H1 (cell line): ENCODE measurements around the gene BCAS3. TPM values are rescaled to one million over a fixed set of nuclear protein-coding genes. Genes with fewer than 3 reads are reported as not detected.

Experiments used
- CTCF ChIA-PET: fragments of 300-600 bp; sonication (Branson Sonifier 250); formaldehyde crosslinking; loops from one replicate; lab custom pipeline; 2021; ENCODE audit not compliant: partially characterized antibody; lab: Charles Lee
- POLR2A ChIA-PET: fragments of 300-600 bp; sonication (Branson Sonifier 250); formaldehyde crosslinking; loops from one replicate; lab custom pipeline; 2021; ENCODE audit warnings: inconsistent platforms; ENCODE audit not compliant: partially characterized antibody; lab: Charles Lee
- DNase-seq, 2 experiments: peaks; one replicate each; pipeline versions ENCODE4 v3.0.0 to v3.0.0-alpha.2; 2010 to 2022; ENCODE audit warnings: low spot score in 2 of 2, low read depth in 1 of 2, mixed read lengths in 1 of 2
- FAIRE-seq: peaks from 2 replicates; lab custom pipeline; 2011; peaks lifted over from hg19 to GRCh38; lab: Jason Lieb, UNC
- H2AFZ ChIP-seq: 2 replicates; pipeline ENCODE4 v1.8.1; 2012; ENCODE audit warnings: low read length, inconsistent platforms
- H2AK5ac ChIP-seq: 2 replicates; pipeline ENCODE4 v1.6.1; 2013; ENCODE audit warnings: low read depth, low read length
- H2BK120ac ChIP-seq: replicated peaks from 2 replicates; pipeline ENCODE3; 2013; ENCODE audit warnings: low read depth, low read length, inconsistent platforms
- H2BK12ac ChIP-seq: 2 replicates; pipeline ENCODE4 v1.6.1; 2013; ENCODE audit warnings: low read depth, low read length
- H2BK15ac ChIP-seq: 2 replicates; pipeline ENCODE4 v1.6.1; 2013; ENCODE audit warnings: low read length
- H2BK20ac ChIP-seq: 2 replicates; pipeline ENCODE4 v1.6.1; 2013; ENCODE audit warnings: low read length
- H2BK5ac ChIP-seq: 2 replicates; pipeline ENCODE4 v1.6.1; 2013; ENCODE audit warnings: low read depth, low read length
- H3K14ac ChIP-seq: 2 replicates; pipeline ENCODE4 v1.6.1; 2013; ENCODE audit warnings: inconsistent platforms; ENCODE audit not compliant: insufficient read length
- H3K18ac ChIP-seq: 2 replicates; pipeline ENCODE4 v1.6.1; 2013; ENCODE audit warnings: low read length; ENCODE audit errors: extremely low read depth
- H3K23ac ChIP-seq: 2 replicates; pipeline ENCODE4 v1.6.1; 2013; ENCODE audit warnings: inconsistent platforms; ENCODE audit not compliant: insufficient read length
- H3K23me2 ChIP-seq: 2 replicates; pipeline ENCODE4 v1.6.1; 2013; ENCODE audit warnings: low read depth, low read length
- H3K27ac ChIP-seq: 2 replicates; pipeline ENCODE4 v1.6.1; 2011; ENCODE audit warnings: low read depth, low read length, inconsistent platforms
- H3K27me3 ChIP-seq, 4 experiments: replicated peaks in 1 of 4; 1 replicate in 1 of 4; 2 replicates in 3 of 4; pipeline versions ENCODE4 v1.6.1 to v1.8.1; 2011 to 2013; ENCODE audit warnings: low read length in 3 of 4, mild to moderate bottlenecking in 3 of 4, inconsistent platforms in 2 of 4, mixed read lengths in 2 of 4, moderate library complexity in 1 of 4; ENCODE audit not compliant: control insufficient read depth in 3 of 4, insufficient read depth in 3 of 4; ENCODE audit errors: extremely low read depth in 1 of 4
- H3K36me3 ChIP-seq, 4 experiments: 2 replicates each; pipeline versions ENCODE4 v1.6.1 to v1.8.1; 2011 to 2013; ENCODE audit warnings: mild to moderate bottlenecking in 4 of 4, low read length in 3 of 4, moderate library complexity in 2 of 4, control low read depth in 1 of 4, inconsistent platforms in 1 of 4; ENCODE audit not compliant: insufficient read depth in 4 of 4, control insufficient read depth in 2 of 4
- H3K4ac ChIP-seq: replicated peaks from 2 replicates; pipeline ENCODE3; 2013; ENCODE audit warnings: low read length, low read depth, mixed read lengths, inconsistent platforms; ENCODE audit not compliant: insufficient read length
- H3K4me1 ChIP-seq, 4 experiments: replicated peaks in 1 of 4; 1 replicate in 1 of 4; 2 replicates in 3 of 4; pipeline versions ENCODE4 v1.6.1 to v1.8.1; 2011 to 2013; ENCODE audit warnings: low read length in 3 of 4, inconsistent platforms in 2 of 4, mixed read lengths in 1 of 4; ENCODE audit not compliant: insufficient read depth in 4 of 4, control insufficient read depth in 3 of 4
- H3K4me2 ChIP-seq, 2 experiments: 2 replicates each; pipeline versions ENCODE4 v1.6.1 to v1.8.1; 2011 to 2013; ENCODE audit warnings: low read depth in 2 of 2, low read length in 2 of 2, control low read depth in 1 of 2, inconsistent platforms in 1 of 2, mild to moderate bottlenecking in 1 of 2; ENCODE audit not compliant: insufficient read depth in 1 of 2
- H3K4me3 ChIP-seq, 4 experiments: fragments of 200-600, 300-600 bp in 1 of 4; sonication (generic), shearing (Covaris generic), sonication (Bioruptor Twin) in 1 of 4; 2 replicates each; pipeline versions ENCODE4 v1.5.1 to v1.8.1; 2011 to 2016; ENCODE audit warnings: low read length in 4 of 4, low read depth in 3 of 4, control low read depth in 2 of 4, inconsistent platforms in 2 of 4, mild to moderate bottlenecking in 2 of 4, mixed read lengths in 1 of 4, moderate library complexity in 1 of 4; ENCODE audit not compliant: insufficient read depth in 2 of 4; ENCODE audit errors: extremely low read depth in 1 of 4
- H3K56ac ChIP-seq: replicated peaks from 2 replicates; pipeline ENCODE3; 2013; ENCODE audit warnings: low read depth, mild to moderate bottlenecking, mixed read lengths, low read length, inconsistent platforms; ENCODE audit not compliant: insufficient read length
- H3K79me1 ChIP-seq: 2 replicates; pipeline ENCODE4 v1.6.1; 2013; ENCODE audit warnings: low read depth, low read length, control low read depth
- H3K79me2 ChIP-seq, 2 experiments: 2 replicates each; pipeline versions ENCODE4 v1.6.1 to v1.8.1; 2012 to 2013; ENCODE audit warnings: low read length in 2 of 2, mild to moderate bottlenecking in 2 of 2, inconsistent platforms in 1 of 2; ENCODE audit not compliant: insufficient read depth in 2 of 2, control insufficient read depth in 1 of 2
- H3K9ac ChIP-seq, 4 experiments: replicated peaks in 1 of 4; 1 replicate in 1 of 4; 2 replicates in 3 of 4; pipeline versions ENCODE4 v1.6.1 to v1.8.1; 2011 to 2013; ENCODE audit warnings: low read depth in 3 of 4, low read length in 3 of 4, control low read depth in 2 of 4, mild to moderate bottlenecking in 2 of 4, moderate library complexity in 2 of 4, inconsistent platforms in 1 of 4; ENCODE audit errors: extremely low read depth in 1 of 4
- H3K9me3 ChIP-seq, 2 experiments: 2 replicates each; pipeline versions ENCODE4 v1.6.1 to v1.8.1; 2012 to 2013; ENCODE audit warnings: mild to moderate bottlenecking in 2 of 2, moderate library complexity in 2 of 2, control low read depth in 1 of 2, inconsistent platforms in 1 of 2, low read depth in 1 of 2, low read length in 1 of 2, mixed read lengths in 1 of 2; ENCODE audit not compliant: insufficient read depth in 2 of 2
- H4K20me1 ChIP-seq, 2 experiments: replicated peaks in 1 of 2; 2 replicates each; pipeline versions ENCODE3 to v1.8.1; 2011 to 2013; ENCODE audit warnings: inconsistent platforms in 2 of 2, low read length in 2 of 2, mild to moderate bottlenecking in 1 of 2; ENCODE audit not compliant: insufficient read depth in 2 of 2, control insufficient read depth in 1 of 2
- H4K5ac ChIP-seq: 2 replicates; pipeline ENCODE4 v1.6.1; 2013; ENCODE audit warnings: low read length, low read depth, mixed read lengths, inconsistent platforms; ENCODE audit not compliant: insufficient read length
- H4K8ac ChIP-seq: 2 replicates; pipeline ENCODE4 v1.8.0; 2013; ENCODE audit warnings: mild to moderate bottlenecking, moderate library complexity, low read length, inconsistent platforms; ENCODE audit not compliant: insufficient read depth; ENCODE audit errors: extremely low read depth
- H4K91ac ChIP-seq: replicated peaks from 2 replicates; pipeline ENCODE3; 2013; ENCODE audit warnings: low read length, mixed read lengths, inconsistent platforms; ENCODE audit not compliant: insufficient read length
- BACH1 ChIP-seq: IDR thresholded peaks from 2 replicates; pipeline ENCODE4 v1.6.1; 2012; ENCODE audit warnings: low read length, improper control_type of control experiment
- BRCA1 ChIP-seq: IDR thresholded peaks from 2 replicates; pipeline ENCODE4 v1.6.1; 2012; ENCODE audit warnings: low read depth, low read length, improper control_type of control experiment
- CHD1 ChIP-seq: IDR thresholded peaks from 2 replicates; pipeline ENCODE4 v1.6.1; 2012; ENCODE audit warnings: low read depth, low read length, improper control_type of control experiment
- EZH2 ChIP-seq: fragments of 200-600 bp; sonication (generic); IDR thresholded peaks from 2 replicates; pipeline ENCODE4 v1.7.1; 2012; ENCODE audit warnings: low read depth, mild to moderate bottlenecking, moderate library complexity, low read length, inconsistent platforms; ENCODE audit not compliant: severe bottlenecking
- GTF2F1 ChIP-seq: IDR thresholded peaks from 2 replicates; pipeline ENCODE4 v1.6.1; 2012; ENCODE audit warnings: low read depth, low read length, improper control_type of control experiment, borderline replicate concordance
- HDAC6 ChIP-seq: IDR thresholded peaks from one replicate; pipeline ENCODE4 v1.7.1; 2012; ENCODE audit warnings: low read depth, mild to moderate bottlenecking, inconsistent platforms, low read length, moderate library complexity
- KDM4A ChIP-seq: IDR thresholded peaks from one replicate; pipeline ENCODE4 v1.7.1; 2012; ENCODE audit warnings: low read depth, mild to moderate bottlenecking, moderate library complexity, low read length, inconsistent platforms; ENCODE audit not compliant: severe bottlenecking
- KDM5A ChIP-seq: fragments of 200-600 bp; IDR thresholded peaks from 2 replicates; pipeline ENCODE4 v1.7.1; 2012; ENCODE audit warnings: mild to moderate bottlenecking, low read length, inconsistent platforms, mixed read lengths
- NANOG ChIP-seq: IDR thresholded peaks from 2 replicates; pipeline ENCODE4 v1.6.1; 2011; ENCODE audit warnings: low read length, low read depth, mild to moderate bottlenecking, inconsistent platforms; ENCODE audit not compliant: insufficient read depth, poor library complexity, severe bottlenecking
- SAP30 ChIP-seq: fragments of 300-600 bp; sonication (generic); IDR thresholded peaks from 2 replicates; pipeline ENCODE4 v1.7.1; 2012; ENCODE audit warnings: low read length, moderate library complexity, mild to moderate bottlenecking, inconsistent platforms; ENCODE audit not compliant: insufficient read depth, insufficient replicate concordance
- SP1 ChIP-seq: IDR thresholded peaks from 2 replicates; pipeline ENCODE4 v1.6.1; 2011; ENCODE audit warnings: low read depth, low read length
- SUZ12 ChIP-seq: fragments of 200-600 bp; sonication (generic); IDR thresholded peaks from 2 replicates; pipeline ENCODE4 v1.6.1; 2012; ENCODE audit warnings: mild to moderate bottlenecking, inconsistent platforms, low read length, moderate library complexity, mixed read lengths
- TBP ChIP-seq: IDR thresholded peaks from 2 replicates; pipeline ENCODE4 v1.6.1; 2011; ENCODE audit warnings: low read depth, low read length, improper control_type of control experiment
- TEAD4 ChIP-seq: IDR thresholded peaks from 2 replicates; pipeline ENCODE4 v1.6.1; 2012; ENCODE audit warnings: low read depth, low read length, inconsistent platforms, mixed read lengths
- YY1 ChIP-seq: IDR thresholded peaks from 2 replicates; pipeline ENCODE4 v1.6.1; 2011; ENCODE audit warnings: low read depth, mild to moderate bottlenecking, low read length
- WGBS, 2 experiments: shearing (Covaris generic) in 1 of 2; methylation state at CpG; one replicate each; pipeline versions ENCODE4 v1.1.6 to v1.1.7; 2013 to 2015; ENCODE audit warnings: low lambda C conversion rate in 2 of 2, mixed read lengths in 2 of 2, inconsistent platforms in 1 of 2, low coverage in 1 of 2, missing lambda C conversion rate in 1 of 2; ENCODE audit not compliant: insufficient replicate concordance in 2 of 2, insufficient coverage in 1 of 2, insufficient read length in 1 of 2; ENCODE audit errors: extremely low coverage in 1 of 2, missing lambda C conversion rate in 1 of 2; 5-methylcytosine and 5-hydroxymethylcytosine counted together
- polyA plus RNA-seq, 7 experiments: library from polyadenylated mRNA; depleted of rRNA in 3 of 7; stranded (reverse) in 5 of 7; unstranded in 2 of 7; fragments of >200 nt in 5 of 7; fragments of 200-250 nt in 2 of 7; gene quantifications; 1 replicate in 5 of 7; 2 replicates in 1 of 7; 4 replicates in 1 of 7; pipeline versions ENCODE4 v1.2.1 to v1.2.3, GENCODE V29; 2011 to 2013; ENCODE audit warnings: missing spikeins in 2 of 7, mixed read lengths in 2 of 7
- total RNA-seq: library from RNA; stranded (reverse); fragmentation: NEBNext Ultra II Directional; extraction: Animal tissue kit (Norgen Biotek cat#: 25700); gene quantifications from 2 replicates; pipeline ENCODE4 v1.2.1, GENCODE V29; 2021

The BCAS3 gene
- total and polyA plus RNA-seq, 2 of the 8 experiments (the other 6 are each of a cell fraction or from before 2014, with no cell fraction given) = 9.9 to 13.3 TPM

GRCh38 chr17:61023996-61024395 lies 346.3 kb downstream of the BCAS3 start:
- no peak overlapping the region for H2BK15ac ChIP-seq
- no peak overlapping the region for H4K91ac ChIP-seq
- no peaks in the 10 kb centered on the region for H3K79me2 ChIP-seq
- FAIRE-seq = no peak
- no peak overlapping the region for H2AFZ ChIP-seq
- no peak overlapping the region for H4K5ac ChIP-seq
- H3K14ac ChIP-seq = no peak overlapping the region
- no peaks in the 10 kb centered on the region for H3K27me3 ChIP-seq
- H2AK5ac ChIP-seq = no peak overlapping the region
- H3K27ac ChIP-seq = no peak overlapping the region
- POLR2A ChIA-PET = no interaction called here
- H3K9ac ChIP-seq = no peak overlapping the region
- H3K56ac ChIP-seq = no peak overlapping the region
- H3K4ac ChIP-seq = no peak overlapping the region
- H2BK120ac ChIP-seq = no peak overlapping the region
- DNase-seq = no peak
- H4K8ac ChIP-seq = no peak overlapping the region
- no peak overlapping the region for H3K4me2 ChIP-seq
- WGBS, 2 experiments = 95% methylated on average over 2 of the region's 2 CpGs; no CpG with 5 or more reads in 1 of the 2 experiments
- H2BK5ac ChIP-seq = no peak overlapping the region
- H3K23ac ChIP-seq = no peak overlapping the region
- no peak overlapping the region for H3K4me3 ChIP-seq
- no peak for TF ChIP-seq EZH2
- TF ChIP-seq CHD1 = no peak
- no peak for TF ChIP-seq HDAC6
- no peak for TF ChIP-seq SP1
- TF ChIP-seq GTF2F1 = no peak
- TF ChIP-seq KDM4A = no peak
- no peak for TF ChIP-seq BACH1
- TF ChIP-seq SAP30 = no peak
- no peak for TF ChIP-seq NANOG
- no peak for TF ChIP-seq KDM5A
- no peak for TF ChIP-seq BRCA1
- no peak for TF ChIP-seq YY1
- TF ChIP-seq TEAD4 = no peak
- no peak for TF ChIP-seq SUZ12
- TF ChIP-seq TBP = no peak
- TF ChIP-seq, all 59 proteins: peak for 0
- Histone ChIP-seq H3K36me3 (no peaks in the 10 kb centered on the region), H4K20me1 (no peaks in the 10 kb centered on the region), H2BK12ac (no peak overlapping the region), H3K4me1 (no peaks in the 10 kb centered on the region), H3K18ac (no peak overlapping the region), H3K23me2 (no peaks in the 10 kb centered on the region), H3K79me1 (no peaks in the 10 kb centered on the region), H2BK20ac (no peak overlapping the region), H3K9me3 (no peaks in the 10 kb centered on the region)
- CTCF ChIA-PET = no interaction called here
